A549 (cell line): ENCODE measurements around the gene DDX31. TPM values are rescaled to one million over a fixed set of nuclear protein-coding genes. Genes with fewer than 3 reads are reported as not detected.

ENCODE experiments used
- ATAC-seq, 2 experiments: fragments of 200-7000 bp in 1 of 2; fragments of >200 bp in 1 of 2; cut with Nextera tagmentation in 1 of 2; cut with Tn5 transposase in 1 of 2; 3 replicates each; pipeline versions ENCODE4 v1.8.0 to v1.9.1; 2018 to 2020; ENCODE audit warnings: mild to moderate bottlenecking in 1 of 2, moderate library complexity in 1 of 2
- CTCF ChIA-PET: fragments of 300-600 bp; sonication (Branson Sonifier 250); formaldehyde crosslinking; extraction: SDS; loops from one replicate; lab custom pipeline; 2021; ENCODE audit warnings: antibody characterized with exemption, inconsistent platforms; lab: Yijun Ruan, JAX
- POLR2A ChIA-PET: fragments of 350-600 bp; formaldehyde crosslinking; extraction: SDS; loops from one replicate; lab custom pipeline; 2021; ENCODE audit warnings: antibody characterized with exemption, inconsistent platforms; lab: Yijun Ruan, JAX
- DNase-seq, 2 experiments: peaks; one replicate each; pipeline versions ENCODE4 v3.0.0 to v3.0.0-alpha.2; 2011 to 2016; ENCODE audit warnings: low read depth in 1 of 2, low spot score in 1 of 2
- FAIRE-seq: peaks from 2 replicates; lab custom pipeline; 2011; peaks lifted over from hg19 to GRCh38; lab: Jason Lieb, UNC
- H3K27ac ChIP-seq, 2 experiments: fragments of >200 bp; sonication (Bioruptor Twin); formaldehyde crosslinking; 3 replicates each; pipeline ENCODE4 v1.5.1; 2016 to 2017
- H3K4me1 ChIP-seq: fragments of >200 bp; sonication (Bioruptor Twin); formaldehyde crosslinking; 3 replicates; pipeline ENCODE4 v1.6.1; 2016
- H3K4me2 ChIP-seq: fragments of >200 bp; sonication (Bioruptor Twin); formaldehyde crosslinking; 3 replicates; pipeline ENCODE4 v1.6.1; 2016
- H3K4me3 ChIP-seq: fragments of >200 bp; sonication (Bioruptor Twin); formaldehyde crosslinking; 3 replicates; pipeline ENCODE4 v1.5.1; 2016
- H3K9me3 ChIP-seq: fragments of >200 bp; sonication (Bioruptor Twin); formaldehyde crosslinking; 3 replicates; pipeline ENCODE4 v1.6.1; 2016
- CBX2 ChIP-seq: fragments of 200-600 bp; sonication (generic); IDR thresholded peaks from 2 replicates; pipeline ENCODE4 v1.6.1; 2016; ENCODE audit warnings: low read depth, mild to moderate bottlenecking, borderline replicate concordance
- CEBPB ChIP-seq, 2 experiments: fragments of >200 bp in 1 of 2; sonication (Bioruptor Twin) in 1 of 2; formaldehyde crosslinking in 1 of 2; IDR thresholded peaks; 2 replicates each; pipeline ENCODE4 v1.6.1; 2012 to 2016
- CHD2 ChIP-seq: fragments of 150-350 bp; IDR thresholded peaks from 2 replicates; pipeline ENCODE4 v1.6.1; 2014; ENCODE audit warnings: low read length; ENCODE audit not compliant: partially characterized antibody
- E2F6 ChIP-seq: IDR thresholded peaks from 2 replicates; pipeline ENCODE4 v1.6.1; 2012; ENCODE audit warnings: low read depth, borderline replicate concordance
- ELK1 ChIP-seq: fragments of 150-350 bp; IDR thresholded peaks from 2 replicates; pipeline ENCODE4 v1.6.1; 2014; ENCODE audit warnings: low read depth, mild to moderate bottlenecking, low read length
- FOSB ChIP-seq: fragments of 250-450 bp; sonication (Bioruptor Pico); IDR thresholded peaks from 2 replicates; pipeline ENCODE4 v1.5.0; 2020; ENCODE audit warnings: mild to moderate bottlenecking, moderate library complexity
- HDAC2 ChIP-seq: fragments of 200-600 bp; sonication (generic); IDR thresholded peaks from 2 replicates; pipeline ENCODE4 v1.6.1; 2016
- HEYL ChIP-seq: fragments of 250-450 bp; sonication (Bioruptor Pico); IDR thresholded peaks from 2 replicates; pipeline ENCODE4 v1.8.0; 2021; ENCODE audit warnings: mild to moderate bottlenecking, moderate library complexity
- JUNB ChIP-seq: fragments of >200 bp; sonication (Bioruptor Twin); formaldehyde crosslinking; IDR thresholded peaks from 2 replicates; pipeline ENCODE4 v1.6.1; 2016
- KDM5A ChIP-seq: fragments of 200-600 bp; sonication (generic); IDR thresholded peaks from 2 replicates; pipeline ENCODE4 v1.6.1; 2016; ENCODE audit warnings: antibody characterized with exemption, mild to moderate bottlenecking
- NFE2L2 ChIP-seq: fragments of 150-350 bp; conservative IDR thresholded peaks from 2 replicates; pipeline ENCODE4 v1.6.1; 2014; ENCODE audit warnings: low read length
- NR3C1 ChIP-seq: fragments of >200 bp; sonication (Bioruptor Twin); formaldehyde crosslinking; IDR thresholded peaks from 3 replicates; pipeline ENCODE4 v1.6.1; 2017
- RCOR1 ChIP-seq: fragments of 150-350 bp; IDR thresholded peaks from 2 replicates; pipeline ENCODE4 v1.6.1; 2014; ENCODE audit warnings: antibody characterized with exemption, low read length, low read depth
- RFX5 ChIP-seq: fragments of 450-650 bp; IDR thresholded peaks from 2 replicates; pipeline ENCODE4 v1.7.1; 2014; ENCODE audit warnings: antibody characterized with exemption, mild to moderate bottlenecking, moderate library complexity
- RNF2 ChIP-seq: fragments of 200-600 bp; sonication (generic); IDR thresholded peaks from 2 replicates; pipeline ENCODE4 v1.6.1; 2016; ENCODE audit warnings: low read depth, mild to moderate bottlenecking, antibody characterized with exemption, moderate library complexity, borderline replicate concordance
- SMC3 ChIP-seq: fragments of >200 bp; sonication (Bioruptor Twin); formaldehyde crosslinking; IDR thresholded peaks from 3 replicates; pipeline ENCODE4 v1.6.1; 2018; ENCODE audit warnings: inconsistent platforms
- TP53 ChIP-seq: fragments of 250-450 bp; sonication (Bioruptor Pico); IDR thresholded peaks from 2 replicates; pipeline ENCODE4 v1.5.0; 2021; ENCODE audit warnings: mild to moderate bottlenecking, moderate library complexity
- ZC3H11A ChIP-seq: fragments of 450-650 bp; IDR thresholded peaks from 2 replicates; pipeline ENCODE4 v1.6.1; 2014; ENCODE audit warnings: antibody characterized with exemption, mild to moderate bottlenecking
- ZFP36 ChIP-seq: fragments of 450-650 bp; IDR thresholded peaks from 2 replicates; pipeline ENCODE4 v1.6.1; 2014; ENCODE audit warnings: borderline replicate concordance; ENCODE audit not compliant: partially characterized antibody
- WGBS: methylation state at CpG from one replicate; pipeline ENCODE4 v1.1.6; 2017; ENCODE audit errors: missing lambda C conversion rate; 5-methylcytosine and 5-hydroxymethylcytosine counted together
- polyA plus RNA-seq, 4 experiments: library from polyadenylated mRNA; depleted of rRNA in 3 of 4; stranded (reverse); fragments of >200 nt; fragmentation: RNase III in 1 of 4; extraction: RNeasy Plus Mini Kit Qiagen cat#74134 plus additional on column Dnase treatment in 1 of 4; gene quantifications; 2 replicates in 3 of 4; 3 replicates in 1 of 4; pipeline ENCODE4 v1.2.3, GENCODE V29; 2011 to 2017
- TF ChIP-seq, protein P1 (sequence below): fragments of 450-650 bp; IDR thresholded peaks from 2 replicates; pipeline ENCODE4 v1.6.1; 2014; ENCODE audit warnings: antibody characterized with exemption
- TF ChIP-seq, protein P2 (sequence below): fragments of >200 bp; sonication (Bioruptor Twin); formaldehyde crosslinking; IDR thresholded peaks from 3 replicates; pipeline ENCODE4 v1.6.1; 2016

The DDX31 gene
- polyA plus RNA-seq, 2 of the 4 experiments (the other 2 are of a cell fraction), result 20.0 to 30.1 TPM

DNA sequence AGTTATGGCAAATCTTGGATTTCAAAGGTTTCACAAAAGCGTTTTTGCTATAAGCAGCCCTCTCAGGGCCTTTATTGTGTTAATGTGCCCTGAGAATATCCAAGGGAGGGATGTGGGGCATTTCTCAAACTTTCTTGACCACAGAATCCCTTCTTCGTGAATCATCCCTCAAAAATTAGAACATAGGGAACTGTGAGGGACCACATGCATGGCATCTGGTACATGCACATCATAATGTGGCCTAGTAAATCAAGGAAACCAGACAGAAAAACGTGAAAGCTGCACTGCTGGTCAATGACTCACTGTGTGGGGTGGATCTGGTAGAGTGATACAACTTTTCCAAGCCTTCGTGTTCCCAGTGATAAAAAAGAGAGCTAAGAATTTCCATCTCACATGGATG lies 22.4 kb downstream of the DDX31 start:
- POLR2A ChIA-PET, result no interaction called here
- Histone ChIP-seq H3K4me3 (no peak overlapping the region), H3K4me2 (no peak overlapping the region), H3K27ac (no peak overlapping the region), H3K4me1 (no peaks in the 10 kb centered on the region), H3K9me3 (no peaks in the 10 kb centered on the region)
- ATAC-seq (no peak), DNase-seq (no peak), FAIRE-seq (no peak)
- TF ChIP-seq ZFP36 (no peak), TP53 (CRISPR knock-in tag) (no peak), NFE2L2 (no peak), CEBPB (IDR thresholded peaks at IDR 0.05) (no peak), CHD2 (no peak), KDM5A (no peak), ELK1 (no peak), ZC3H11A (no peak), RCOR1 (no peak), NR3C1 (no peak), HEYL (CRISPR knock-in tag) (no peak), RFX5 (no peak)
- TF ChIP-seq, protein P1, sequence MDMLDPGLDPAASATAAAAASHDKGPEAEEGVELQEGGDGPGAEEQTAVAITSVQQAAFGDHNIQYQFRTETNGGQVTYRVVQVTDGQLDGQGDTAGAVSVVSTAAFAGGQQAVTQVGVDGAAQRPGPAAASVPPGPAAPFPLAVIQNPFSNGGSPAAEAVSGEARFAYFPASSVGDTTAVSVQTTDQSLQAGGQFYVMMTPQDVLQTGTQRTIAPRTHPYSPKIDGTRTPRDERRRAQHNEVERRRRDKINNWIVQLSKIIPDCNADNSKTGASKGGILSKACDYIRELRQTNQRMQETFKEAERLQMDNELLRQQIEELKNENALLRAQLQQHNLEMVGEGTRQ, result no peak
- CTCF ChIA-PET, result interaction anchor here (1.1 kb wide), 1 partner anchor 11 kb away, joined by 3 read pairs; no protein-coding TSS in a partner anchor
- whole genome bisulfite sequencing, result 77% methylated on average over 4 of the region's 4 CpGs

DNA sequence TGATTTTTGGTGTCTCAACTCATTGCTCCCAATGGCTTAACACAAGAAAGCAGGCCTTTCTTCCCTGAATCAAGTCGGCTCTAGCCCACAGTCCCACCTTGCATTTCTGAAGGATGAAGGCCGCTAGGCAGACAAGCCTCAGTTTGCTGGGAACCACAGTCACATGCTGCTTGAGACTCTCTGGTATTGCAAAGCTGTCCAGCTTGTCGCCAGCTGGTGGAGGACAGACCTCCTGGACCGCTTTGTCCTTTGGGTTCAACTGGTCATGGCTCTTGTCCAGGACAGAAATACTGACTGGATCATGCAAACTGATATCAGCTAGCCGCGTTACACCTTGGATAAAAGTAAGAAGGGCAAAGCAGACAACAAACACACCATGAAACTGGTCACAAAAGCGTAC lies 23.1 kb downstream of the DDX31 start:
- ChIA-PET CTCF (interaction anchor here (0.9 to 1.1 kb wide), 2 partner anchors 9 to 12 kb away, joined by 3 read pairs; no protein-coding TSS in a partner anchor), POLR2A (interaction anchor here (1.4 kb wide), 1 partner anchor 23 kb away, joined by 3 read pairs; the partner anchor contains the start of gene DDX31)
- Histone ChIP-seq H3K4me1 (no peaks in the 10 kb centered on the region), H3K9me3 (no peaks in the 10 kb centered on the region), H3K4me3 (no peak overlapping the region), H3K27ac (no peak overlapping the region), H3K4me2 (no peak overlapping the region)
- no peak for ATAC-seq
- no peak for FAIRE-seq
- WGBS, result over 99% methylated on average over 7 of the region's 7 CpGs
- no peak for DNase-seq
- no peak for TF ChIP-seq NFE2L2
- TF ChIP-seq ZFP36, result no peak
- TF ChIP-seq E2F6, result no peak

GRCh38 chr9:132645711-132646110 lies 24.1 kb downstream of the DDX31 start:
- FAIRE-seq (no peak), DNase-seq (no peak), ATAC-seq (no peak)
- Histone ChIP-seq H3K4me3 (no peak overlapping the region), H3K4me1 (no peaks in the 10 kb centered on the region), H3K4me2 (no peak overlapping the region), H3K27ac (no peak overlapping the region), H3K9me3 (no peaks in the 10 kb centered on the region)
- ChIA-PET POLR2A (interaction anchor here (1.4 kb wide), 1 partner anchor 24 kb away, joined by 3 read pairs; the partner anchor contains the start of gene DDX31), CTCF (interaction anchor here (0.7 to 1.6 kb wide), 5 partner anchors 8 to 71 kb away, joined by 3 to 5 read pairs (median 3); no protein-coding TSS in a partner anchor)
- no peak for TF ChIP-seq JUNB
- no peak for TF ChIP-seq RFX5
- no peak for TF ChIP-seq CBX2
- TF ChIP-seq, protein P2, sequence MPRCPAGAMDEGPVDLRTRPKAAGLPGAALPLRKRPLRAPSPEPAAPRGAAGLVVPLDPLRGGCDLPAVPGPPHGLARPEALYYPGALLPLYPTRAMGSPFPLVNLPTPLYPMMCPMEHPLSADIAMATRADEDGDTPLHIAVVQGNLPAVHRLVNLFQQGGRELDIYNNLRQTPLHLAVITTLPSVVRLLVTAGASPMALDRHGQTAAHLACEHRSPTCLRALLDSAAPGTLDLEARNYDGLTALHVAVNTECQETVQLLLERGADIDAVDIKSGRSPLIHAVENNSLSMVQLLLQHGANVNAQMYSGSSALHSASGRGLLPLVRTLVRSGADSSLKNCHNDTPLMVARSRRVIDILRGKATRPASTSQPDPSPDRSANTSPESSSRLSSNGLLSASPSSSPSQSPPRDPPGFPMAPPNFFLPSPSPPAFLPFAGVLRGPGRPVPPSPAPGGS, result no peak
- TF ChIP-seq SMC3, result no peak
- TF ChIP-seq FOSB, result no peak
- no peak for TF ChIP-seq ELK1
- TF ChIP-seq RNF2, result no peak
- no peak for TF ChIP-seq HDAC2
- WGBS, result 95% methylated on average over 15 of the region's 15 CpGs
